Middle frontal gyrus (tissue), 1 donor: Measurements from ENCODE around the gene TAL2.

Experiments
- DNase-seq: peaks from one replicate; pipeline ENCODE4 v3.0.0-alpha.2; 2015; ENCODE audit warnings: low spot score; ENCODE audit errors: extremely low spot score

Gene TAL2

DNA sequence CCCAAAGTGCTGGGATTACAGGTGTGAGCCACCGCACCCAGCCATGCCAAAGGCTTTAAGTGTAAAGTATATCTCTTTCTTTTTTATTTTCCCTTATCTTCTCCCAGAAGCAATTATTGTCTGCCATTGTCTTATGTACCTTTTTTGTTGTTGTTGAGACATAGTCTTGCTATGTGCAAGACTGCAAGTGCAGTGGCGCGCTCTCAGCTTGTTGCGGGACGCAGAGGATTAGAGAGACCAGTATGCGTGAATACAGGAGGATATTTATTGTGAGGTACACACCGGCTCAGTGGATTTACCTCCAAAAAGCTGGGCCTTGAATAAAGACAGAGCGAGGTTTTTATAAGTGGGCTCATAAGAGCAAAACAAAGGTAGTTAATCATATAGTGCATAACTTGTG is 43.9 kb downstream of the TAL2 start:
- no peak for DNase-seq

DNA sequence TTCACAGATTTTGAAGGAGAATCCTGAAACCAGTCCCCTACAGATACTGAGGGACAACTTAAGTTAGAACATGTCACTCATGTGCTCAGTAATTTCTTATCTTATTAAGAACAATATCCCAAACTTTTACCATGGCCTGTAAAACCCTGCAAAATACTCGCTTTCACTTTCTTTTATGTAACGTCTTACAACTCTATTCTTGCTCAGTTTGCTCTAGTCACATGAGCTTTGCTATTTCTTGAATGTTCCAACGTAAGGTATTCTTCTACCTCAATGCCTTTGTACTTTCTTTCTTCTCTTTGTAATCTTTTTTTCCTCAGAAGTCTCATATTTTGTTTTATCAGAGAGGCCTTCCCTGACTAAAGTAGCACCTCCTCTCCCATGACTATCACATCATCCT is 46.1 kb downstream of the TAL2 start:
- DNase-seq, result no peak

DNA sequence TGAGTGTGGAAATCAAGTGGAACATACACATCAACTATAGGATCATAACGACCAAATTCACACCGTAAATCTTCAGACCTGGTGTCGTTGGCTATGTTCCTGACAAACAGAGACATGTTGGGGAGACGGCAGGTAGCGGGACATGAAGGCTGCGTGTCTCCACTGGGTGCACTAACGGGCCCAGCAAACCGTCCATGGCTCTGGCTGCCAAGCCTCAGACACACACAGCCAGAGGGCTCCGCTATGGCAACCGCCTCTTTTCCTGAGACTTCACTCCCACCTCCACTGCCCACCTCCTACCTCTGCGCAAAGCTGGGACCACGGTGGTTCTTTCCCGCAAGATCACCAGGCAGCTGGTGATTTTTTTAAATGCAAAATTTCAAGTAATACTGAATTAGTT is 48.4 kb downstream of the TAL2 start:
- DNase-seq, result no peak

DNA sequence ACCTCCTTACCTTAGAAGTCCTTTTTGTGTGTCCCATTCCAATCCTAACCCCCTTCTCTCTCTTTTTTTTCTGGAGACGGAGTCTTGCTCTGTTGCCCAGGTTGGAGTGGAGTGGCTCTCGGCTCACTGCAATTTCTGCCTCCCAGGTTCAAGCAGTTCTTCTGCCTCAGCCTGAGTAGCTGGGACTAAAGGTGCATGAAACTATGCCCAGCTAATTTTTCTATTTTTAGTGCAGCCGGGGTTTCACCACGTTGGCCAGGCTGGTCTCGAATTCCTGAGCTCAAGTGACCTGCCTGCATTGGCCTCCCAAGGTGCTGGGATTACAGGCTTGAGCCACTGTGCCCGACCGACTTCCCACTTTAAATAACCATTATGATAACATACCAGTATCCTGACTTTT is 49.6 kb downstream of the TAL2 start:
- no peak for DNase-seq

DNA sequence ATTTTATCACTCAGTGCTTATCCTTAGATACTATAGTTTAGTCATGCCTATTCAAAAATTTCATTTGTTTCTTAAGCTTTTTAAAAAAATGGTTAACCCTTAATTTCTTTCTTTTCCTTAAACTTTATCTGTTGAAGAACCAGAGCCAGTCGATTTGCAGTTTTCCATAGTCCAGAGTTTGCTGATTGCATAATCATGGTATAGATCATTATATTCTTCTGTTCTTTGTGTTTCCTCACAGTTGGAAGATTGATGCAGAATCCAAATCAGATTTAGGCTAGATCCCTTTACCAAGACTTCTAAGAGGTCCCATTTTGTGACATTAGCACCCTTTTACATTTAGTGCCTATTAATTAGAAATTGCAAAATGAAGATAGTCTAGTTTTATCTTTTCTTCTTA is 50.0 kb downstream of the TAL2 start:
- DNase-seq, result no peak
